ENCODE data around the gene SERBP1. TPM values are rescaled to one million over a fixed set of nuclear protein-coding genes. Genes with fewer than 3 reads are reported as not detected.

SERBP1 gene
- 167 TPM for total RNA-seq

DNA sequence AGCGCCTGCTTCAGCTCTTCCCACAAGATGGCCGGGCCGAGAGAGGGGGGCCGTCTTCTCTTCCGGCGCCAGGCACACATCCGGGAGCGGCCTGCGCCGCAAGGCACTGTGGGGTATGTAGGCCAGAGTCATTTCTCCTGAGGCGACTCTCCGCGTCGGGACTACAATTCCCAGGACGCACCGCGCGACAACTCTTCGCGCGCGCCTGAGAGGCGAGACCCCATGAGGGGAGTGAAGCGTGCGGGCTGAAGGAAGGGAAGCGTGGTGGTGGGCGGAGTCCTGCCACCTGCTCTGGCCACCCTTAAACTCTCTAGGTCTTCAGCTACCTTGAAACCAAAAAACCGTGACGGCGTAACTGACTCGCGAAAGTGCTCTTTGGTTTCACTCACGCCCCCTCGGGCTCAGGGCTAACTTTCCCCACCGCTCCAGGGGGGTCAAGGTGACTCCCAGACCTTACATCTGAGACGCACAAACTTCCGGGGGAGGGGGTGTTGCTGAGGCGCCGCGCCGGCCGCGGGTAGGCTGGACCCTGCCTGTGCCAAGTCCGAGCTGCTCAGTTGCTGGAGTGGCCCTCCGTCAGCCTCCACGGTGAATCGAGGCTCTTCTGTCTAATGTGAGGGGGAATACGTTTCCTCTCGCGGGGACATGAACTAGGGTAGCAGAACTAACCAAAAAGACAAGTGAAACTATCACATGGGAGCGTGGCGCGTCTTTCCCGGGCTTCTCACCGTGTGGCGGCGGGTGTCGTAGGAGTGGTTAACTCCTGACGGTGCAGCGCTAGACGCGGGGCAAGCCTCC is at the start of gene SERBP1:
Gene SERBP1, minus strand, starts transcription at position 45 of the 798 bp plus-strand sequence. CDS start 102 bp downstream, outside the sequence.
- no peaks in the 10 kb centered on the region for H3K27me3 ChIP-seq
- peaks cover 0 to 5% of the 10 kb centered on the region in 2 donors for H3K36me3 ChIP-seq
- peaks cover 39% of the 10 kb centered on the region for H3K4me1 ChIP-seq
- TF ChIP-seq, protein P1, sequence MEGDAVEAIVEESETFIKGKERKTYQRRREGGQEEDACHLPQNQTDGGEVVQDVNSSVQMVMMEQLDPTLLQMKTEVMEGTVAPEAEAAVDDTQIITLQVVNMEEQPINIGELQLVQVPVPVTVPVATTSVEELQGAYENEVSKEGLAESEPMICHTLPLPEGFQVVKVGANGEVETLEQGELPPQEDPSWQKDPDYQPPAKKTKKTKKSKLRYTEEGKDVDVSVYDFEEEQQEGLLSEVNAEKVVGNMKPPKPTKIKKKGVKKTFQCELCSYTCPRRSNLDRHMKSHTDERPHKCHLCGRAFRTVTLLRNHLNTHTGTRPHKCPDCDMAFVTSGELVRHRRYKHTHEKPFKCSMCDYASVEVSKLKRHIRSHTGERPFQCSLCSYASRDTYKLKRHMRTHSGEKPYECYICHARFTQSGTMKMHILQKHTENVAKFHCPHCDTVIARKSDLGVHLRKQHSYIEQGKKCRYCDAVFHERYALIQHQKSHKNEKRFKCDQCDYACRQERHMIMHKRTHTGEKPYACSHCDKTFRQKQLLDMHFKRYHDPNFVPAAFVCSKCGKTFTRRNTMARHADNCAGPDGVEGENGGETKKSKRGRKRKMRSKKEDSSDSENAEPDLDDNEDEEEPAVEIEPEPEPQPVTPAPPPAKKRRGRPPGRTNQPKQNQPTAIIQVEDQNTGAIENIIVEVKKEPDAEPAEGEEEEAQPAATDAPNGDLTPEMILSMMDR (IDR thresholded peaks at IDR 0.05): no peak
- TF ChIP-seq POLR2AphosphoS5 (IDR thresholded peaks at IDR 0.05; ENCODE audit: insufficient read depth in 1 of 2, low read depth in 1 of 2): peak; percentile 93 to 98
- peak; percentile 97 for DNase-seq (ENCODE audit: extremely low spot score in 2 of 2)
- intact Hi-C loops (cut with DNase I): no loop called here
- no peaks in the 10 kb centered on the region for H3K9me3 ChIP-seq
- H3K4me3 ChIP-seq: peak within 1 kb of the TSS; percentile 79 to 87
- peak within 1 kb of the TSS; percentile 95 for H3K27ac ChIP-seq

DNA sequence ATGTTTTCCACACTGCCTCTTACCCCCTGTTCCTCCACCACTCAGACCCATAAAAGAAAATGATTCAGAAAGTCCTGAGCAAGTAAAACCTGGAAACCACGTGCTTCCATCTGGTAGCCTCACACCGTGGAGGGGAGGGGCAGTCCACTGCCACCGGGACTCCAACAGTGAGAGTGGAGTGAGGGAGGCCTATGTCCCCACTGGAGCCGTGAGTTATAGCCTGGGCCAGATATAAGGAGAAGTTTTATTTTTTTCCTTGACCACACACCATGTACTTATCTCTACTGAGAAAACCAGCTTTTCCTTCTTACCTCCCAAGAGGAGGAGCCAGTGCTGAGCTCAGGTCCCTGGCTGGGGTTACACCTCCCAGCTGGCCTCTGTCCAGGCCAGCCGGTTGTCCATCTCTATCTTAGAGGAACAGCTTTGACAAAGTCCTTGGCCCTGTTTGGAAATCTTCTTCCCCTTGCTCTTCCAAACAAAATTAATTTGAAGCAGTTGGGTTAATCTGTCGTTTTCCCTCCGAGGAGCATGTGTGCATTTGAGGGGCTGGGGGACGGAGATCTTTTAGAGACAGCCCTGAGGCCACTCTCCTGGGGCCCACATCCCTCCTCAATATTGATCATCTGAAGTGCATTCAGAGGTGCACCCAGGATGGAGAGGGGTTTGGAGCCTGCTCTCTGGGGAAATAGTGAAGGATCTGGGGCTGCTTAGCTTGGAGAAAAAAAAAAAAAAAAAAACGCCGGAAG is 49.1 kb upstream of the SERBP1 start:
- DNase-seq (ENCODE audit: extremely low spot score in 2 of 2): no peak

DNA sequence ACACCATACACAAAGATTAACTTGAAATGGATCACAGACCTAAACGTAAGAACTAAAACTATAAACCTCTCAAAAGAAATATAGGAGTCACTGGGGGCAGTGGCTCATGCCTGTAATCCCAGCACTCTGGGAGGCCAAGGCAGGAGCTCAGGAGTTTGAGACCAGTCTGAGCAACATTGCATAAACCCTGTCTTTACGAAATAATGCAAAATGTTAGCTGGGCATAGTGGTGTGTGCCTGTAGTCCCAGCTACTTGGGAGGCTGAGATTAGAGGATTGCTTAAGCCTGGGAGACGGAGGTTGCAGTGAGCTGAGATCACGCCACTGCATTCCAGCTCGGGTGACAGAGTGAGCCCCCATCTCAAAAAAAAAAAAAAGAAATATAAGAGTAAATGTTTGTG is 46.7 kb upstream of the SERBP1 start:
- H3K4me1 ChIP-seq: peaks cover 11% of the 10 kb centered on the region
- intact Hi-C loops (cut with DNase I): no loop called here
- H3K27me3 ChIP-seq: no peaks in the 10 kb centered on the region
- no peaks in the 10 kb centered on the region for H3K36me3 ChIP-seq
- no peak overlapping the region for H3K27ac ChIP-seq
- no peaks in the 10 kb centered on the region for H3K9me3 ChIP-seq
- no peak overlapping the region for H3K4me3 ChIP-seq
- DNase-seq (ENCODE audit: extremely low spot score in 2 of 2): no peak
- TF ChIP-seq POLR2A (IDR thresholded peaks at IDR 0.05) (no peak), POLR2AphosphoS5 (IDR thresholded peaks at IDR 0.05; ENCODE audit: insufficient read depth in 1 of 2, low read depth in 1 of 2) (no peak)
- TF ChIP-seq, protein P1 (IDR thresholded peaks at IDR 0.05): no peak

More for the DNA sequence above, 49.1 kb upstream of the SERBP1 start:
- Histone ChIP-seq H3K27me3 (no peaks in the 10 kb centered on the region), H3K9me3 (no peaks in the 10 kb centered on the region), H3K27ac (no peak overlapping the region), H3K36me3 (no peaks in the 10 kb centered on the region), H3K4me3 (no peak overlapping the region), H3K4me1 (peaks cover 11% of the 10 kb centered on the region)
- TF ChIP-seq POLR2AphosphoS5 (IDR thresholded peaks at IDR 0.05; ENCODE audit: insufficient read depth in 1 of 2, low read depth in 1 of 2) (peak in 1 of 2 donors; percentile 67), POLR2A (IDR thresholded peaks at IDR 0.05) (no peak)
- intact Hi-C loops (cut with DNase I): no loop called here

DNA sequence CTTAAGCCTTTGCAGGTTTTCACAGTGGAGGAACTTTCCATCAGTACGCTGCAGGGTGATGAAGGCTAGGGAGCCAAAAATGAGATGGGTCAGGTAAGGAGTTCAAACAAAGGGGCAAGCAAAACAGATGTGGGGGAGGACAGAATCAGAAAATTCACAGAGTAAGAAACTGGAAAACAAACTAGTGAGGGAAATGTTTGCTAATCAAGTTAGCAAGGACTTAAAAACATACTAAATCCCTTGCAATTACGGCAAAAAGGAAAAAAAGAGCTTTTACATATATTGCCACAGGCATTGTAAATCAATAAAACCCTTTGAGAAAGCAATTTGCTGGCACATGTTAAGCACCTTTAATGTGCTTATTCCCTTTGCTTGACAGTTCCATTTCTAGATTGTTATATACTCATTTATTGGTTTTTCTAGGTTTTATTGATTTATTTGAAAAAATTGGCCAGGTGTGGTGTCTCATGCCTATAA is 45.8 kb upstream of the SERBP1 start:
- H3K4me3 ChIP-seq: no peak overlapping the region
- H3K4me1 ChIP-seq: peaks cover 11% of the 10 kb centered on the region
- H3K36me3 ChIP-seq: no peaks in the 10 kb centered on the region
- TF ChIP-seq POLR2A (IDR thresholded peaks at IDR 0.05) (no peak), POLR2AphosphoS5 (IDR thresholded peaks at IDR 0.05; ENCODE audit: insufficient read depth in 1 of 2, low read depth in 1 of 2) (no peak)
- H3K27me3 ChIP-seq: no peaks in the 10 kb centered on the region
- intact Hi-C loops (cut with DNase I): no loop called here
- no peaks in the 10 kb centered on the region for H3K9me3 ChIP-seq
- no peak overlapping the region for H3K27ac ChIP-seq
- no peak for DNase-seq (ENCODE audit: extremely low spot score in 2 of 2)

DNA sequence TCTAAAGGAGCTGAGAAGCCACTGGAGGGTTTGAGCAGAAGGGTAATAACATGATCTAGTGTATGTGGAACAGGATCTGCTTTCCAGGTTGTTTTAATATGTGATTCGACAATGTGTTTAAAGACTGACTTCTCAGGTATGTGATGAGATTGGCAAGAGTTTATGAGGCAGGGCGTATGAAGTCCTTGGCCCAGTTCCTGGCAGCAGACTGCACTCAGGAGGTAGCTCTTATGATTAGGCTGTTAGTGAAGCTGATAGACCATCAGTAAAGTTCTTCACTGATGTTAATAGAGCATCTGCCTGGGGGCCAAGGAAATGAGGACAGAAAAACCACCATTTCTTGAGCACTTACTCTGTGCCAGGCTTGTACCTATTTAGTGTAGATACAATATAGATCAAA is 41.9 kb upstream of the SERBP1 start:
- H3K9me3 ChIP-seq: no peaks in the 10 kb centered on the region
- intact Hi-C loops (cut with DNase I): no loop called here
- no peak overlapping the region for H3K4me3 ChIP-seq
- no peaks in the 10 kb centered on the region for H3K27me3 ChIP-seq
- H3K4me1 ChIP-seq: peaks cover 11% of the 10 kb centered on the region
- no peak overlapping the region for H3K27ac ChIP-seq
- no peak for TF ChIP-seq POLR2AphosphoS5 (IDR thresholded peaks at IDR 0.05; ENCODE audit: insufficient read depth in 1 of 2, low read depth in 1 of 2)
- TF ChIP-seq, protein P1 (IDR thresholded peaks at IDR 0.05): no peak
- H3K36me3 ChIP-seq: no peaks in the 10 kb centered on the region
- no peak for DNase-seq (ENCODE audit: extremely low spot score in 2 of 2)

Measured in vagina (tissue), 2 donors.